Duodenal mucosa (tissue), 2 donors: ENCODE measurements around the gene CD79B.

Source experiments
- H3K27ac ChIP-seq: one replicate; pipeline ENCODE4 v1.7.0; 2013; ENCODE audit warnings: low read depth, low read length
- H3K27me3 ChIP-seq, 2 donors: one replicate each; pipeline ENCODE4 v1.7.0; 2013; ENCODE audit warnings: low read length in 2 of 2, control low read depth in 1 of 2; ENCODE audit not compliant: insufficient read depth in 2 of 2, control insufficient read depth in 1 of 2
- H3K36me3 ChIP-seq, 2 donors: one replicate each; pipeline ENCODE4 v1.7.0; 2013; ENCODE audit warnings: low read length in 2 of 2, control low read depth in 1 of 2; ENCODE audit not compliant: insufficient read depth in 2 of 2, control insufficient read depth in 1 of 2
- H3K4me1 ChIP-seq, 2 donors: one replicate each; pipeline ENCODE4 v1.7.0; 2013; ENCODE audit warnings: low read length in 2 of 2, control low read depth in 1 of 2; ENCODE audit not compliant: insufficient read depth in 2 of 2, control insufficient read depth in 1 of 2
- H3K4me3 ChIP-seq, 2 donors: one replicate each; pipeline ENCODE4 v1.7.0; 2013; ENCODE audit warnings: low read length in 2 of 2, low read depth in 1 of 2
- H3K9ac ChIP-seq, 2 donors: one replicate each; pipeline ENCODE4 v1.7.0; 2013; ENCODE audit warnings: low read length in 2 of 2, low read depth in 1 of 2
- H3K9me3 ChIP-seq, 2 donors: one replicate each; pipeline ENCODE4 v1.7.0; 2013; ENCODE audit warnings: low read length in 2 of 2, control low read depth in 1 of 2; ENCODE audit not compliant: control insufficient read depth in 1 of 2

The CD79B gene

GRCh38 chr17:63931981-63932561 lies at the start of gene CD79B:
Gene CD79B (minus strand): TSS chr17:63932331. CDS start chr17:63932261, 70 bp downstream.
- H3K9ac ChIP-seq, result peak within 1 kb of the TSS; percentile 18 to 28
- peak within 1 kb of the TSS; percentile 41 for H3K27ac ChIP-seq
- no peaks in the 10 kb centered on the region for H3K36me3 ChIP-seq
- peak within 1 kb of the TSS; percentile 65 to 66 for H3K4me3 ChIP-seq
- peaks cover 7 to 9% of the 10 kb centered on the region in 2 donors for H3K4me1 ChIP-seq
- no peaks in the 10 kb centered on the region for H3K27me3 ChIP-seq
- no peaks in the 10 kb centered on the region for H3K9me3 ChIP-seq

GRCh38 chr17:63978272-63979200 lies 46.4 kb upstream of the CD79B start:
- Histone ChIP-seq H3K4me3 (no peak overlapping the region), H3K9ac (no peak overlapping the region), H3K9me3 (peaks cover 0 to 2% of the 10 kb centered on the region in 2 donors), H3K27ac (no peak overlapping the region), H3K36me3 (no peaks in the 10 kb centered on the region), H3K27me3 (no peaks in the 10 kb centered on the region), H3K4me1 (no peaks in the 10 kb centered on the region)

GRCh38 chr17:63976702-63977101 lies 44.6 kb upstream of the CD79B start:
- H3K4me1 ChIP-seq, result no peaks in the 10 kb centered on the region
- no peak overlapping the region for H3K27ac ChIP-seq
- H3K9me3 ChIP-seq, result no peaks in the 10 kb centered on the region
- no peaks in the 10 kb centered on the region for H3K27me3 ChIP-seq
- no peak overlapping the region for H3K9ac ChIP-seq
- H3K4me3 ChIP-seq, result no peak overlapping the region
- no peaks in the 10 kb centered on the region for H3K36me3 ChIP-seq

- Histone ChIP-seq H3K36me3 (no peaks in the 10 kb centered on the region), H3K27me3 (no peaks in the 10 kb centered on the region), H3K4me3 (no peak overlapping the region), H3K9ac (no peak overlapping the region), H3K27ac (no peak overlapping the region), H3K4me1 (no peaks in the 10 kb centered on the region), H3K9me3 (no peaks in the 10 kb centered on the region)
Observed at GRCh38 chr17:63975541-63976092, 43.5 kb upstream of the CD79B start.

GRCh38 chr17:63974594-63975192 lies 42.6 kb upstream of the CD79B start:
- H3K4me3 ChIP-seq, result no peak overlapping the region
- H3K27me3 ChIP-seq, result no peaks in the 10 kb centered on the region
- no peaks in the 10 kb centered on the region for H3K9me3 ChIP-seq
- no peaks in the 10 kb centered on the region for H3K4me1 ChIP-seq
- H3K27ac ChIP-seq, result no peak overlapping the region
- H3K36me3 ChIP-seq, result no peaks in the 10 kb centered on the region
- H3K9ac ChIP-seq, result no peak overlapping the region

- Histone ChIP-seq H3K9ac (no peak overlapping the region), H3K4me1 (no peaks in the 10 kb centered on the region), H3K36me3 (no peaks in the 10 kb centered on the region), H3K27ac (no peak overlapping the region), H3K4me3 (no peak overlapping the region), H3K9me3 (no peaks in the 10 kb centered on the region), H3K27me3 (no peaks in the 10 kb centered on the region)
Observed at GRCh38 chr17:63973930-63974593, 41.9 kb upstream of the CD79B start.

GRCh38 chr17:63973247-63973646 lies 41.1 kb upstream of the CD79B start:
- no peaks in the 10 kb centered on the region for H3K4me1 ChIP-seq
- H3K27me3 ChIP-seq, result no peaks in the 10 kb centered on the region
- H3K9me3 ChIP-seq, result no peaks in the 10 kb centered on the region
- H3K27ac ChIP-seq, result no peak overlapping the region
- no peak overlapping the region for H3K4me3 ChIP-seq
- no peak overlapping the region for H3K9ac ChIP-seq
- H3K36me3 ChIP-seq, result no peaks in the 10 kb centered on the region

GRCh38 chr17:63972796-63973195 lies 40.7 kb upstream of the CD79B start, which contains the start of gene SCN4A:
Gene SCN4A (minus strand): TSS chr17:63972918. CDS start chr17:63972841, 77 bp downstream.
- no peak within 1 kb of the TSS for H3K4me3 ChIP-seq
- no peaks in the 10 kb centered on the region for H3K27me3 ChIP-seq
- no peaks in the 10 kb centered on the region for H3K4me1 ChIP-seq
- no peaks in the 10 kb centered on the region for H3K9me3 ChIP-seq
- no peak within 1 kb of the TSS for H3K27ac ChIP-seq
- H3K9ac ChIP-seq, result no peak within 1 kb of the TSS
- H3K36me3 ChIP-seq, result no peaks in the 10 kb centered on the region

GRCh38 chr17:63969278-63969677 lies 37.1 kb upstream of the CD79B start:
- Histone ChIP-seq H3K9ac (no peak overlapping the region), H3K27ac (no peak overlapping the region), H3K4me3 (no peak overlapping the region), H3K27me3 (no peaks in the 10 kb centered on the region), H3K36me3 (no peaks in the 10 kb centered on the region), H3K4me1 (no peaks in the 10 kb centered on the region), H3K9me3 (no peaks in the 10 kb centered on the region)
